DOHH2 (cell line): ENCODE results near the gene AKAP1.

Experiments
- H3F3A ChIP-seq: fragments of 200-600 bp; sonication (generic), shearing (Covaris generic); 2 replicates; pipeline ENCODE4 v1.6.0; 2016; ENCODE audit warnings: antibody characterized with exemption, mild to moderate bottlenecking; ENCODE audit not compliant: control insufficient read depth, insufficient read depth
- H3K27ac ChIP-seq: fragments of 200-600 bp; sonication (generic); 2 replicates; pipeline ENCODE4 v1.5.1; 2014; ENCODE audit warnings: low read depth, mild to moderate bottlenecking, low read length, moderate library complexity
- H3K27me3 ChIP-seq: fragments of 200-600 bp; sonication (generic); 2 replicates; pipeline ENCODE4 v1.6.1; 2014; ENCODE audit warnings: mild to moderate bottlenecking, low read length, mixed read lengths; ENCODE audit not compliant: control insufficient read depth
- H3K36me3 ChIP-seq: fragments of 200-600 bp; sonication (generic); 2 replicates; pipeline ENCODE4 v1.6.1; 2014; ENCODE audit warnings: mild to moderate bottlenecking, low read length, moderate library complexity, mixed read lengths; ENCODE audit not compliant: control insufficient read depth
- H3K4me1 ChIP-seq: fragments of 200-600 bp; sonication (generic); 2 replicates; pipeline ENCODE4 v1.6.1; 2014; ENCODE audit warnings: mild to moderate bottlenecking, low read length, mixed read lengths; ENCODE audit not compliant: control insufficient read depth
- H3K4me2 ChIP-seq: fragments of 200-600 bp; sonication (generic); 2 replicates; pipeline ENCODE4 v1.6.0; 2014; ENCODE audit warnings: mild to moderate bottlenecking, low read length, moderate library complexity
- H3K4me3 ChIP-seq: fragments of 200-600 bp; sonication (generic); 2 replicates; pipeline ENCODE4 v1.5.1; 2014; ENCODE audit warnings: mild to moderate bottlenecking, low read length, mixed read lengths
- H3K79me2 ChIP-seq: fragments of 200-600 bp; sonication (generic); 2 replicates; pipeline ENCODE4 v1.6.1; 2014; ENCODE audit warnings: mild to moderate bottlenecking, low read length, mixed read lengths; ENCODE audit not compliant: control insufficient read depth
- H3K9me2 ChIP-seq: fragments of 200-600 bp; sonication (generic); replicated peaks from 2 replicates; pipeline ENCODE4 v1.6.1; 2014; ENCODE audit warnings: mild to moderate bottlenecking, low read length, mixed read lengths; ENCODE audit not compliant: control insufficient read depth
- H3K9me3 ChIP-seq: fragments of 200-600 bp; sonication (generic); 2 replicates; pipeline ENCODE4 v1.6.1; 2014; ENCODE audit warnings: antibody characterized with exemption, low read length, mixed read lengths; ENCODE audit not compliant: control insufficient read depth, insufficient read depth
- H4K20me1 ChIP-seq: fragments of 200-600 bp; sonication (generic); 2 replicates; pipeline ENCODE4 v1.6.0; 2014; ENCODE audit warnings: low read depth, mild to moderate bottlenecking, antibody characterized with exemption, low read length, moderate library complexity; ENCODE audit not compliant: control insufficient read depth, insufficient read depth
- CTCF ChIP-seq: fragments of 200-600 bp; sonication (generic); IDR thresholded peaks from one replicate; pipeline ENCODE4 v1.5.1; 2014; ENCODE audit warnings: antibody characterized with exemption, mild to moderate bottlenecking, low read depth, low read length; ENCODE audit not compliant: poor library complexity, severe bottlenecking
- EZH2phosphoT487 ChIP-seq: fragments of 200-600 bp; sonication (generic); IDR thresholded peaks from 2 replicates; pipeline ENCODE4 v1.6.1; 2017; ENCODE audit warnings: borderline replicate concordance, mild to moderate bottlenecking, antibody characterized with exemption, low read length, moderate library complexity, mixed read lengths

The AKAP1 gene

DNA sequence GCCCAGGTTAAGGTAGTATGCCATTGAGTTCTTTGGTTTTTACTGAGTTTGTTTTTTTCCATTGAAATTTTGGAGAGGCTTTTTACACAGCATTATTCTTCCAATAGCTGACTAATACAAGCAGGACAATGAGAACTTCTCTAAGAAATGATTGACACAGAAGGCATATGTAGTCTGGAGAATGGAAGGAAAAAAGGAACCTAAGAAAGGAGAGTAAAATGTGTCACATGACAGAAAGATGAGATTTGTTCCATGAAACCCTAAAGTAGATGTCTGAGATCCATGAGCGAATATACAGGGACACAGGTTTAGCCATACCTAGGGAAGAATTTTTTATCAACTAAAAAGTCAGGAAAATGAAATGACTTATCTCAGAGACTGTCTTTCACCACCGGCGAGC, 80.7 kb downstream of the AKAP1 start:
- Histone ChIP-seq H3K4me3 (no peak overlapping the region), H3K27me3 (peaks cover 33% of the 10 kb centered on the region), H3F3A (no peaks in the 10 kb centered on the region), H3K9me2 (no peaks in the 10 kb centered on the region), H3K4me1 (no peaks in the 10 kb centered on the region), H3K9me3 (peaks cover 6% of the 10 kb centered on the region; the same call in 1 of the 2 replicates), H3K4me2 (no peak overlapping the region), H3K79me2 (no peaks in the 10 kb centered on the region), H3K27ac (no peak overlapping the region), H4K20me1 (no peaks in the 10 kb centered on the region), H3K36me3 (no peaks in the 10 kb centered on the region)
- TF ChIP-seq CTCF (no peak), EZH2phosphoT487 (no peak)

- Histone ChIP-seq H3K36me3 (no peaks in the 10 kb centered on the region), H3F3A (no peaks in the 10 kb centered on the region), H3K4me3 (no peak overlapping the region), H3K4me1 (no peaks in the 10 kb centered on the region), H3K9me3 (peaks cover 6% of the 10 kb centered on the region; the same call in 1 of the 2 replicates), H3K9me2 (no peaks in the 10 kb centered on the region), H3K4me2 (no peak overlapping the region), H4K20me1 (no peaks in the 10 kb centered on the region), H3K27me3 (peaks cover 33% of the 10 kb centered on the region), H3K79me2 (no peaks in the 10 kb centered on the region), H3K27ac (no peak overlapping the region)
- TF ChIP-seq CTCF (no peak), EZH2phosphoT487 (no peak)
These were observed 81.8 kb downstream of the AKAP1 start for GRCh38 chr17:57166803-57167202.

- Histone ChIP-seq H3K79me2 (no peaks in the 10 kb centered on the region), H4K20me1 (no peaks in the 10 kb centered on the region), H3K36me3 (no peaks in the 10 kb centered on the region), H3K27me3 (peaks cover 42% of the 10 kb centered on the region), H3K9me3 (peaks cover 6% of the 10 kb centered on the region; the same call in 1 of the 2 replicates), H3K9me2 (no peaks in the 10 kb centered on the region), H3K4me3 (no peak overlapping the region), H3K4me1 (no peaks in the 10 kb centered on the region), H3K4me2 (no peak overlapping the region), H3K27ac (no peak overlapping the region), H3F3A (no peaks in the 10 kb centered on the region)
- TF ChIP-seq EZH2phosphoT487: no peak
- no peak for TF ChIP-seq CTCF
These were observed 83.6 kb downstream of the AKAP1 start for GRCh38 chr17:57168695-57169094.

- Histone ChIP-seq H3K27ac (no peak overlapping the region), H3K4me3 (no peak overlapping the region), H3K4me2 (no peak overlapping the region), H3K9me3 (peaks cover 6% of the 10 kb centered on the region; the same call in 1 of the 2 replicates), H3K4me1 (no peaks in the 10 kb centered on the region), H3K9me2 (no peaks in the 10 kb centered on the region), H3F3A (no peaks in the 10 kb centered on the region), H4K20me1 (no peaks in the 10 kb centered on the region), H3K36me3 (no peaks in the 10 kb centered on the region), H3K27me3 (peaks cover 54% of the 10 kb centered on the region), H3K79me2 (no peaks in the 10 kb centered on the region)
- TF ChIP-seq EZH2phosphoT487: no peak
- no peak for TF ChIP-seq CTCF
These were observed 85.8 kb downstream of the AKAP1 start for GRCh38 chr17:57170866-57171265.
